ENCODE results near the gene ZEB2. TPM values are rescaled to one million over a fixed set of nuclear protein-coding genes. Genes with fewer than 3 reads are reported as not detected.

The ZEB2 gene
- polyA plus RNA-seq, 2 of the 4 experiments (the other 2 are of a cell fraction) = 4.2 to 7.0 TPM

DNA sequence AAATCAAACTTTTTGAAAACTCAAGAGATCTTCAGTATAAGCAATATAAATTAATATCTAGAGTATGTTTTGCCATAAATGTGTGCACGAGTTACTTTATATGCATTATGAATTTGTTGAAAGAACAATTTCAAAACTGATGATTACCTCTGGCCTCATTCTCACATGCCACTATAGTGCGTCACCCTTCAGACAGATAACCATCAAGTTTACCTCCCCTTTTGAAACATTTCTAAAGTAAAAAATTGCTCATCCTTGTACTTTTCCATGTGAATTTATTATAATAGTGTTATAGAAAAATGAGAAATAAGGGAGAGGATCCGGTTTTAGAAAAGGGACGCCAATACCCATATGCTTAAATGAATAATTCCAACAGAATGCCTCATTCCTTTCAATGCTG lies 38.3 kb downstream of the ZEB2 start:
- H3K4me2 ChIP-seq = no peak overlapping the region
- FAIRE-seq = no peak
- H3K27ac ChIP-seq = no peak overlapping the region

More for the DNA sequence above, 38.3 kb downstream of the ZEB2 start:
- no peak for ATAC-seq
- WGBS (ENCODE audit: missing lambda C conversion rate) = 79% methylated on average over 4 of the region's 4 CpGs
- POLR2A ChIA-PET = no interaction called here
- Histone ChIP-seq H3K9me3 (no peaks in the 10 kb centered on the region), H3K4me1 (0 out of 3 replicates have a peak, but pooled peaks cover 5% of the 10 kb centered on the region), H3K4me3 (no peak overlapping the region)
- no peak for DNase-seq (ENCODE audit: low read depth in 1 of 2, low spot score in 1 of 2)
- CTCF ChIA-PET = no interaction called here
- TF ChIP-seq, protein P1, sequence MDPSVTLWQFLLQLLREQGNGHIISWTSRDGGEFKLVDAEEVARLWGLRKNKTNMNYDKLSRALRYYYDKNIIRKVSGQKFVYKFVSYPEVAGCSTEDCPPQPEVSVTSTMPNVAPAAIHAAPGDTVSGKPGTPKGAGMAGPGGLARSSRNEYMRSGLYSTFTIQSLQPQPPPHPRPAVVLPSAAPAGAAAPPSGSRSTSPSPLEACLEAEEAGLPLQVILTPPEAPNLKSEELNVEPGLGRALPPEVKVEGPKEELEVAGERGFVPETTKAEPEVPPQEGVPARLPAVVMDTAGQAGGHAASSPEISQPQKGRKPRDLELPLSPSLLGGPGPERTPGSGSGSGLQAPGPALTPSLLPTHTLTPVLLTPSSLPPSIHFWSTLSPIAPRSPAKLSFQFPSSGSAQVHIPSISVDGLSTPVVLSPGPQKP (IDR thresholded peaks at IDR 0.05; ENCODE audit: low read depth, low read length) = no peak
- no peak for TF ChIP-seq NFE2L2 (conservative IDR thresholded peaks at IDR 0.05; ENCODE audit: low read length)
- TF ChIP-seq, protein P2, sequence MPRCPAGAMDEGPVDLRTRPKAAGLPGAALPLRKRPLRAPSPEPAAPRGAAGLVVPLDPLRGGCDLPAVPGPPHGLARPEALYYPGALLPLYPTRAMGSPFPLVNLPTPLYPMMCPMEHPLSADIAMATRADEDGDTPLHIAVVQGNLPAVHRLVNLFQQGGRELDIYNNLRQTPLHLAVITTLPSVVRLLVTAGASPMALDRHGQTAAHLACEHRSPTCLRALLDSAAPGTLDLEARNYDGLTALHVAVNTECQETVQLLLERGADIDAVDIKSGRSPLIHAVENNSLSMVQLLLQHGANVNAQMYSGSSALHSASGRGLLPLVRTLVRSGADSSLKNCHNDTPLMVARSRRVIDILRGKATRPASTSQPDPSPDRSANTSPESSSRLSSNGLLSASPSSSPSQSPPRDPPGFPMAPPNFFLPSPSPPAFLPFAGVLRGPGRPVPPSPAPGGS (IDR thresholded peaks at IDR 0.05) = no peak
- no peak for TF ChIP-seq EHF (CRISPR knock-in tag; IDR thresholded peaks at IDR 0.05)
- TF ChIP-seq, protein P3, sequence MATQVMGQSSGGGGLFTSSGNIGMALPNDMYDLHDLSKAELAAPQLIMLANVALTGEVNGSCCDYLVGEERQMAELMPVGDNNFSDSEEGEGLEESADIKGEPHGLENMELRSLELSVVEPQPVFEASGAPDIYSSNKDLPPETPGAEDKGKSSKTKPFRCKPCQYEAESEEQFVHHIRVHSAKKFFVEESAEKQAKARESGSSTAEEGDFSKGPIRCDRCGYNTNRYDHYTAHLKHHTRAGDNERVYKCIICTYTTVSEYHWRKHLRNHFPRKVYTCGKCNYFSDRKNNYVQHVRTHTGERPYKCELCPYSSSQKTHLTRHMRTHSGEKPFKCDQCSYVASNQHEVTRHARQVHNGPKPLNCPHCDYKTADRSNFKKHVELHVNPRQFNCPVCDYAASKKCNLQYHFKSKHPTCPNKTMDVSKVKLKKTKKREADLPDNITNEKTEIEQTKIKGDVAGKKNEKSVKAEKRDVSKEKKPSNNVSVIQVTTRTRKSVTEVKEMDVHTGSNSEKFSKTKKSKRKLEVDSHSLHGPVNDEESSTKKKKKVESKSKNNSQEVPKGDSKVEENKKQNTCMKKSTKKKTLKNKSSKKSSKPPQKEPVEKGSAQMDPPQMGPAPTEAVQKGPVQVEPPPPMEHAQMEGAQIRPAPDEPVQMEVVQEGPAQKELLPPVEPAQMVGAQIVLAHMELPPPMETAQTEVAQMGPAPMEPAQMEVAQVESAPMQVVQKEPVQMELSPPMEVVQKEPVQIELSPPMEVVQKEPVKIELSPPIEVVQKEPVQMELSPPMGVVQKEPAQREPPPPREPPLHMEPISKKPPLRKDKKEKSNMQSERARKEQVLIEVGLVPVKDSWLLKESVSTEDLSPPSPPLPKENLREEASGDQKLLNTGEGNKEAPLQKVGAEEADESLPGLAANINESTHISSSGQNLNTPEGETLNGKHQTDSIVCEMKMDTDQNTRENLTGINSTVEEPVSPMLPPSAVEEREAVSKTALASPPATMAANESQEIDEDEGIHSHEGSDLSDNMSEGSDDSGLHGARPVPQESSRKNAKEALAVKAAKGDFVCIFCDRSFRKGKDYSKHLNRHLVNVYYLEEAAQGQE (IDR thresholded peaks at IDR 0.05) = no peak
- no peak for TF ChIP-seq BHLHE40 (IDR thresholded peaks at IDR 0.05; ENCODE audit: low read depth, low read length)
- no peak for TF ChIP-seq HOXA7 (CRISPR knock-in tag; IDR thresholded peaks at IDR 0.05)
- no peak for TF ChIP-seq MYC (IDR thresholded peaks at IDR 0.05; ENCODE audit: borderline replicate concordance, low read length)
- no peak for TF ChIP-seq RCOR1 (IDR thresholded peaks at IDR 0.05; ENCODE audit: low read depth, low read length)
- TF ChIP-seq HEYL (CRISPR knock-in tag; IDR thresholded peaks at IDR 0.05) = no peak
- no peak for TF ChIP-seq EHMT2 (IDR thresholded peaks at IDR 0.05; ENCODE audit: low read depth)
- no peak for TF ChIP-seq HOXB5 (CRISPR knock-in tag; IDR thresholded peaks at IDR 0.05)
- TF ChIP-seq, protein P4, sequence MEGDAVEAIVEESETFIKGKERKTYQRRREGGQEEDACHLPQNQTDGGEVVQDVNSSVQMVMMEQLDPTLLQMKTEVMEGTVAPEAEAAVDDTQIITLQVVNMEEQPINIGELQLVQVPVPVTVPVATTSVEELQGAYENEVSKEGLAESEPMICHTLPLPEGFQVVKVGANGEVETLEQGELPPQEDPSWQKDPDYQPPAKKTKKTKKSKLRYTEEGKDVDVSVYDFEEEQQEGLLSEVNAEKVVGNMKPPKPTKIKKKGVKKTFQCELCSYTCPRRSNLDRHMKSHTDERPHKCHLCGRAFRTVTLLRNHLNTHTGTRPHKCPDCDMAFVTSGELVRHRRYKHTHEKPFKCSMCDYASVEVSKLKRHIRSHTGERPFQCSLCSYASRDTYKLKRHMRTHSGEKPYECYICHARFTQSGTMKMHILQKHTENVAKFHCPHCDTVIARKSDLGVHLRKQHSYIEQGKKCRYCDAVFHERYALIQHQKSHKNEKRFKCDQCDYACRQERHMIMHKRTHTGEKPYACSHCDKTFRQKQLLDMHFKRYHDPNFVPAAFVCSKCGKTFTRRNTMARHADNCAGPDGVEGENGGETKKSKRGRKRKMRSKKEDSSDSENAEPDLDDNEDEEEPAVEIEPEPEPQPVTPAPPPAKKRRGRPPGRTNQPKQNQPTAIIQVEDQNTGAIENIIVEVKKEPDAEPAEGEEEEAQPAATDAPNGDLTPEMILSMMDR (IDR thresholded peaks at IDR 0.05) = no peak
- TF ChIP-seq FOXS1 (CRISPR knock-in tag; IDR thresholded peaks at IDR 0.05) = no peak
- TF ChIP-seq HOXB13 (CRISPR knock-in tag; IDR thresholded peaks at IDR 0.05; ENCODE audit: low read depth) = no peak
- TF ChIP-seq, protein P5, sequence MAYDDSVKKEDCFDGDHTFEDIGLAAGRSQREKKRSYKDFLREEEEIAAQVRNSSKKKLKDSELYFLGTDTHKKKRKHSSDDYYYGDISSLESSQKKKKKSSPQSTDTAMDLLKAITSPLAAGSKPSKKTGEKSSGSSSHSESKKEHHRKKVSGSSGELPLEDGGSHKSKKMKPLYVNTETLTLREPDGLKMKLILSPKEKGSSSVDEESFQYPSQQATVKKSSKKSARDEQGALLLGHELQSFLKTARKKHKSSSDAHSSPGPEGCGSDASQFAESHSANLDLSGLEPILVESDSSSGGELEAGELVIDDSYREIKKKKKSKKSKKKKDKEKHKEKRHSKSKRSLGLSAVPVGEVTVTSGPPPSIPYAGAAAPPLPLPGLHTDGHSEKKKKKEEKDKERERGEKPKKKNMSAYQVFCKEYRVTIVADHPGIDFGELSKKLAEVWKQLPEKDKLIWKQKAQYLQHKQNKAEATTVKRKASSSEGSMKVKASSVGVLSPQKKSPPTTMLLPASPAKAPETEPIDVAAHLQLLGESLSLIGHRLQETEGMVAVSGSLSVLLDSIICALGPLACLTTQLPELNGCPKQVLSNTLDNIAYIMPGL (CRISPR knock-in tag; IDR thresholded peaks at IDR 0.05; ENCODE audit: borderline replicate concordance) = no peak
- TF ChIP-seq, protein P6, sequence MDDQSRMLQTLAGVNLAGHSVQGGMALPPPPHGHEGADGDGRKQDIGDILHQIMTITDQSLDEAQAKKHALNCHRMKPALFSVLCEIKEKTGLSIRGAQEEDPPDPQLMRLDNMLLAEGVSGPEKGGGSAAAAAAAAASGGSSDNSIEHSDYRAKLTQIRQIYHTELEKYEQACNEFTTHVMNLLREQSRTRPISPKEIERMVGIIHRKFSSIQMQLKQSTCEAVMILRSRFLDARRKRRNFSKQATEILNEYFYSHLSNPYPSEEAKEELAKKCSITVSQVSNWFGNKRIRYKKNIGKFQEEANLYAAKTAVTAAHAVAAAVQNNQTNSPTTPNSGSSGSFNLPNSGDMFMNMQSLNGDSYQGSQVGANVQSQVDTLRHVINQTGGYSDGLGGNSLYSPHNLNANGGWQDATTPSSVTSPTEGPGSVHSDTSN (IDR thresholded peaks at IDR 0.05) = no peak
- no peak for TF ChIP-seq FOSB (CRISPR knock-in tag; IDR thresholded peaks at IDR 0.05)
- TF ChIP-seq CEBPB (IDR thresholded peaks at IDR 0.05) = no peak
